ENCODE results near the gene PRSS53.

GRCh38 chr16:31074814-31075183, 13.9 kb downstream of the PRSS53 start:
- TF ChIP-seq, protein P1, sequence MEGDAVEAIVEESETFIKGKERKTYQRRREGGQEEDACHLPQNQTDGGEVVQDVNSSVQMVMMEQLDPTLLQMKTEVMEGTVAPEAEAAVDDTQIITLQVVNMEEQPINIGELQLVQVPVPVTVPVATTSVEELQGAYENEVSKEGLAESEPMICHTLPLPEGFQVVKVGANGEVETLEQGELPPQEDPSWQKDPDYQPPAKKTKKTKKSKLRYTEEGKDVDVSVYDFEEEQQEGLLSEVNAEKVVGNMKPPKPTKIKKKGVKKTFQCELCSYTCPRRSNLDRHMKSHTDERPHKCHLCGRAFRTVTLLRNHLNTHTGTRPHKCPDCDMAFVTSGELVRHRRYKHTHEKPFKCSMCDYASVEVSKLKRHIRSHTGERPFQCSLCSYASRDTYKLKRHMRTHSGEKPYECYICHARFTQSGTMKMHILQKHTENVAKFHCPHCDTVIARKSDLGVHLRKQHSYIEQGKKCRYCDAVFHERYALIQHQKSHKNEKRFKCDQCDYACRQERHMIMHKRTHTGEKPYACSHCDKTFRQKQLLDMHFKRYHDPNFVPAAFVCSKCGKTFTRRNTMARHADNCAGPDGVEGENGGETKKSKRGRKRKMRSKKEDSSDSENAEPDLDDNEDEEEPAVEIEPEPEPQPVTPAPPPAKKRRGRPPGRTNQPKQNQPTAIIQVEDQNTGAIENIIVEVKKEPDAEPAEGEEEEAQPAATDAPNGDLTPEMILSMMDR (conservative IDR thresholded peaks at IDR 0.05 in 1 of 2, IDR thresholded peaks at IDR 0.05 in 1 of 2; ENCODE audit: extremely low read depth in 1 of 2, insufficient read depth in 1 of 2, low read depth in 1 of 2, low read length in 2 of 2), result no peak
- no peak for TF ChIP-seq EZH2 (IDR thresholded peaks at IDR 0.05; ENCODE audit: borderline replicate concordance, low read length)
